B cell (primary cell): ENCODE data around the gene TCF7L2. TPM values are rescaled to one million over a fixed set of nuclear protein-coding genes. Genes with fewer than 3 reads are reported as not detected.

Experiments
- ATAC-seq: fragments of 200-7000 bp; cut with Tn5 transposase; one replicate; pipeline ENCODE4 v1.10.0; 2021; ENCODE audit warnings: low read depth, mild to moderate bottlenecking, moderate number of reproducible peaks, moderate library complexity
- CTCF ChIA-PET: fragments of 350-600 bp; sonication (Branson Sonifier 250); formaldehyde crosslinking; loops from one replicate; lab custom pipeline; 2021; ENCODE audit warnings: antibody characterized with exemption, inconsistent platforms; lab: Charles Lee
- POLR2A ChIA-PET: fragments of 350-600 bp; sonication (Branson Sonifier 250); formaldehyde crosslinking; loops from one replicate; lab custom pipeline; 2021; ENCODE audit warnings: antibody characterized with exemption; lab: Charles Lee
- DNase-seq: peaks from one replicate; pipeline ENCODE4 v3.0.0; 2013
- H2AFZ ChIP-seq: 2 replicates; pipeline ENCODE4 v1.6.1; 2012; ENCODE audit warnings: mild to moderate bottlenecking, low read depth, low read length; ENCODE audit not compliant: insufficient read depth, poor library complexity, severe bottlenecking
- H3K27ac ChIP-seq, 2 donors: 1 replicate in 1 of 2; 2 replicates in 1 of 2; pipeline ENCODE4 v1.5.1; 2012 to 2013; ENCODE audit warnings: low read length in 2 of 2, mild to moderate bottlenecking in 2 of 2, moderate library complexity in 1 of 2
- H3K27me3 ChIP-seq, 4 experiments: fragments of 200-600 bp in 1 of 4; sonication (generic) in 1 of 4; replicated peaks in 1 of 4; 1 replicate in 2 of 4; 2 replicates in 2 of 4; pipeline versions ENCODE4 v1.6.1 to v1.7.0; 2013 to 2016; ENCODE audit warnings: low read length in 3 of 4, mild to moderate bottlenecking in 2 of 4, mixed read lengths in 1 of 4, moderate library complexity in 1 of 4; ENCODE audit not compliant: insufficient read depth in 4 of 4, control insufficient read depth in 3 of 4; ENCODE audit errors: control extremely low read depth in 1 of 4
- H3K36me3 ChIP-seq, 2 experiments: replicated peaks in 1 of 2; 1 replicate in 1 of 2; 2 replicates in 1 of 2; pipeline versions ENCODE4 v1.6.1 to v1.7.1; 2013; ENCODE audit warnings: low read length in 1 of 2; ENCODE audit not compliant: insufficient read depth in 2 of 2, control insufficient read depth in 1 of 2; ENCODE audit errors: control extremely low read depth in 1 of 2, extremely low read depth in 1 of 2
- H3K4me1 ChIP-seq, 2 donors: fragments of 200-600 bp in 1 of 2; sonication (generic) in 1 of 2; 1 replicate in 1 of 2; 2 replicates in 1 of 2; pipeline versions ENCODE4 v1.5.1 to v1.6.1; 2013 to 2017; ENCODE audit warnings: low read length in 2 of 2; ENCODE audit not compliant: control insufficient read depth in 2 of 2, insufficient read depth in 2 of 2
- H3K4me2 ChIP-seq: replicated peaks from 2 replicates; pipeline ENCODE3; 2012; ENCODE audit warnings: mild to moderate bottlenecking, low read depth, low read length; ENCODE audit not compliant: poor library complexity, severe bottlenecking
- H3K4me3 ChIP-seq, 5 experiments: fragments of 200-600 bp in 1 of 5; sonication (generic) in 1 of 5; 1 replicate in 3 of 5; 2 replicates in 2 of 5; pipeline versions ENCODE4 v1.5.1 to v1.7.0; 2011 to 2016; ENCODE audit warnings: low read length in 4 of 5, mild to moderate bottlenecking in 4 of 5, low read depth in 2 of 5, control low read depth in 1 of 5, moderate library complexity in 1 of 5; ENCODE audit not compliant: insufficient read depth in 1 of 5; ENCODE audit errors: control extremely low read depth in 1 of 5, extremely low read depth in 1 of 5
- H3K79me2 ChIP-seq: fragments of 200-600 bp; sonication (generic); one replicate; pipeline ENCODE4 v1.6.0; 2016; ENCODE audit warnings: low read length; ENCODE audit not compliant: control insufficient read depth, insufficient read depth
- H3K9ac ChIP-seq: fragments of 200-600 bp; sonication (generic); 2 replicates; pipeline ENCODE4 v1.6.1; 2017; ENCODE audit warnings: mild to moderate bottlenecking, low read length, moderate library complexity
- H3K9me3 ChIP-seq, 3 donors: one replicate each; pipeline versions ENCODE4 v1.6.1 to v1.7.1; 2013; ENCODE audit warnings: low read length in 2 of 3; ENCODE audit not compliant: control insufficient read depth in 2 of 3, insufficient read depth in 1 of 3; ENCODE audit errors: control extremely low read depth in 1 of 3
- H4K20me1 ChIP-seq: 2 replicates; pipeline ENCODE4 v1.6.0; 2012; ENCODE audit warnings: mild to moderate bottlenecking, low read length; ENCODE audit not compliant: insufficient read depth, control insufficient read depth, poor library complexity, severe bottlenecking
- H3K27ac Mint-ChIP-seq: one replicate; pipeline ENCODE4 v1.8.0; 2021; ENCODE audit warnings: mixed read lengths
- H3K27me3 Mint-ChIP-seq: one replicate; pipeline ENCODE4 v1.8.0; 2021; ENCODE audit warnings: mixed read lengths
- H3K4me1 Mint-ChIP-seq: one replicate; pipeline ENCODE4 v1.8.0; 2021; ENCODE audit warnings: mixed read lengths
- H3K4me3 Mint-ChIP-seq: one replicate; pipeline ENCODE4 v1.8.0; 2021; ENCODE audit warnings: mixed read lengths
- H3K9me3 Mint-ChIP-seq: one replicate; pipeline ENCODE4 v1.8.0; 2022; ENCODE audit warnings: mixed read lengths; ENCODE audit not compliant: insufficient read depth
- EZH2 ChIP-seq: IDR thresholded peaks from 2 replicates; pipeline ENCODE4 v1.6.1; 2012; ENCODE audit warnings: borderline replicate concordance, low read depth, mild to moderate bottlenecking, moderate library complexity, low read length; ENCODE audit not compliant: insufficient read depth, poor library complexity, severe bottlenecking
- WGBS: methylation state at CpG from one replicate; pipeline ENCODE4 v1.1.5; 2013; ENCODE audit warnings: missing lambda C conversion rate; ENCODE audit not compliant: insufficient coverage; 5-methylcytosine and 5-hydroxymethylcytosine counted together
- intact Hi-C: fragments of 100-400 bp; cut with micrococcal nuclease; formaldehyde crosslinking; loops from one replicate; pipeline ENCODE4 v1.10.0; 2022
- polyA plus RNA-seq: library from polyadenylated mRNA; depleted of rRNA; stranded (reverse); fragments of >200 nt; gene quantifications from 2 replicates; pipeline ENCODE4 v1.2.3, GENCODE V29; 2012
- total RNA-seq, 2 donors: library from RNA; stranded (reverse); fragments of 120-200 nt in 1 of 2; gene quantifications; 1 replicate in 1 of 2; 2 replicates in 1 of 2; pipeline versions ENCODE4 v1.2.3 to v1.2.4, GENCODE V29; 2013 to 2022
- TF ChIP-seq, protein P1 (sequence below): fragments of 200-600 bp; IDR thresholded peaks from one replicate; pipeline ENCODE4 v1.8.0; 2022; ENCODE audit warnings: antibody characterized with exemption, mild to moderate bottlenecking

Gene TCF7L2
- total and polyA plus RNA-seq, 2 donors (not counting 1 experiment from before 2014, with no cell fraction given), result 0.48 to 1.1 TPM

DNA sequence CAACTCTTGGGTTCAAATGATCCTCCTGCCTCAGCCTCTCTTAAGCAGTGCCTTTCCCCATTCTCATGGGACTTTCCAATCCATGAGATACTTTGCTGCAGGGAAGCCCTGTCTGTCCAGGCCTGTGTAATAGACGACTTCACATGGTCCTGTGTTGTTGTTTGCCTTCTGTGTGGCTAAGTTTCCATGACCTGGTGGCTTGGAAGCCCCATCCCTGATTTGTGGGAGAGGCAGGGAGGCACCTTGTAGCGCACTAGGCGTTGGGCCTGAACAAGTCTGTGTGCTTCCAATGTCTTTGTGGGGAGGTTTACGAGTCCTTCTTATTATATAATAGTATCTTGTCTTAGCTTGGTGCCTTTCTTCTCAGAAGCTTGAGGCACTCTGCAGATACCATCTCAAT is 49.1 kb downstream of the TCF7L2 start:
- no peaks in the 10 kb centered on the region for H3K9me3 ChIP-seq
- 88% methylated on average over 1 of the region's 4 CpGs for WGBS
- intact Hi-C loops, result no loop called here
- H3K79me2 ChIP-seq, result no peaks in the 10 kb centered on the region
- no peak overlapping the region for H3K9ac ChIP-seq
- no peak overlapping the region for H3K4me2 ChIP-seq
- ChIA-PET CTCF (interaction anchor here (0.8 kb wide), 1 partner anchor 90 kb away, joined by 3 read pairs; no protein-coding TSS in a partner anchor), POLR2A (no interaction called here)
- TF ChIP-seq EZH2, result no peak
- TF ChIP-seq, protein P1, sequence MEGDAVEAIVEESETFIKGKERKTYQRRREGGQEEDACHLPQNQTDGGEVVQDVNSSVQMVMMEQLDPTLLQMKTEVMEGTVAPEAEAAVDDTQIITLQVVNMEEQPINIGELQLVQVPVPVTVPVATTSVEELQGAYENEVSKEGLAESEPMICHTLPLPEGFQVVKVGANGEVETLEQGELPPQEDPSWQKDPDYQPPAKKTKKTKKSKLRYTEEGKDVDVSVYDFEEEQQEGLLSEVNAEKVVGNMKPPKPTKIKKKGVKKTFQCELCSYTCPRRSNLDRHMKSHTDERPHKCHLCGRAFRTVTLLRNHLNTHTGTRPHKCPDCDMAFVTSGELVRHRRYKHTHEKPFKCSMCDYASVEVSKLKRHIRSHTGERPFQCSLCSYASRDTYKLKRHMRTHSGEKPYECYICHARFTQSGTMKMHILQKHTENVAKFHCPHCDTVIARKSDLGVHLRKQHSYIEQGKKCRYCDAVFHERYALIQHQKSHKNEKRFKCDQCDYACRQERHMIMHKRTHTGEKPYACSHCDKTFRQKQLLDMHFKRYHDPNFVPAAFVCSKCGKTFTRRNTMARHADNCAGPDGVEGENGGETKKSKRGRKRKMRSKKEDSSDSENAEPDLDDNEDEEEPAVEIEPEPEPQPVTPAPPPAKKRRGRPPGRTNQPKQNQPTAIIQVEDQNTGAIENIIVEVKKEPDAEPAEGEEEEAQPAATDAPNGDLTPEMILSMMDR, result no peak
- no peak overlapping the region for H3K4me3 ChIP-seq
- H4K20me1 ChIP-seq, result no peaks in the 10 kb centered on the region
- no peaks in the 10 kb centered on the region for H3K36me3 ChIP-seq
- peaks cover 40% of the 10 kb centered on the region for H3K27me3 Mint-ChIP-seq
- no peaks in the 10 kb centered on the region for H3K4me1 Mint-ChIP-seq
- H3K9me3 Mint-ChIP-seq, result no peaks in the 10 kb centered on the region
- no peak overlapping the region for H3K4me3 Mint-ChIP-seq
- ATAC-seq (no peak), DNase-seq (no peak)
- no peak overlapping the region for H3K27ac Mint-ChIP-seq
- H3K27me3 ChIP-seq, result peaks cover 0 to 9% (median 4%) of the 10 kb centered on the region in 4 experiments
- no peak overlapping the region for H2AFZ ChIP-seq
- no peak overlapping the region for H3K27ac ChIP-seq
- no peaks in the 10 kb centered on the region for H3K4me1 ChIP-seq

DNA sequence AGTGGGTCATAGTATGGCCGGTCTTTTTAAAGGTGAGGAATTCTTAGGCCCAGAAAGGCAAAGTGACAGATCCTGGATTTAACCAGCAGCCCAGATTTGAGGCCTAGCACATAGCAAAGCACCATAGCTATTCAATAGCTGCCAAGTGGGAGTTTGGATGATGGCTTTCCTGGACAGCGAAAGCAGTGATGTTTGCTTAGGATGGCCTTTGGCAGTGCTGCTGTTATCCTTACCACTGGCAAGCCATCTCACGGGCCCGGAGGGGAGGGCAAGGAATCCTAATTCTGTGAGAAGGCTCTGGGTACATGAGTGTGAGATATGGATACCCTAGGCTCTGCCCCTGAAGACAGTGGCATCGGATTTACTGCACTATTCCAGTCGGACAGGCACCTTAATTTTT is 50.4 kb downstream of the TCF7L2 start:
- CTCF ChIA-PET, result no interaction called here
- no peaks in the 10 kb centered on the region for H4K20me1 ChIP-seq

More for the DNA sequence above, 50.4 kb downstream of the TCF7L2 start:
- 98% methylated on average over 4 of the region's 6 CpGs for WGBS
- no peaks in the 10 kb centered on the region for H3K36me3 ChIP-seq
- Mint-ChIP-seq H3K4me3 (no peak overlapping the region), H3K4me1 (no peaks in the 10 kb centered on the region), H3K9me3 (no peaks in the 10 kb centered on the region), H3K27me3 (peaks cover 32% of the 10 kb centered on the region), H3K27ac (no peak overlapping the region)
- H3K27me3 ChIP-seq, result peaks cover 0 to 6% (median 2%) of the 10 kb centered on the region in 4 experiments
- intact Hi-C loops, result no loop called here
- no peaks in the 10 kb centered on the region for H3K4me1 ChIP-seq
- H3K4me3 ChIP-seq, result no peak overlapping the region
- H3K27ac ChIP-seq, result no peak overlapping the region
- no peaks in the 10 kb centered on the region for H3K9me3 ChIP-seq
- no peaks in the 10 kb centered on the region for H3K79me2 ChIP-seq
- no peak overlapping the region for H3K9ac ChIP-seq
- no peak for ATAC-seq
- H2AFZ ChIP-seq, result no peak overlapping the region
- H3K4me2 ChIP-seq, result no peak overlapping the region
- TF ChIP-seq EZH2, result no peak
- TF ChIP-seq, protein P1, result no peak
- no peak for DNase-seq
- POLR2A ChIA-PET, result no interaction called here
